Mesendoderm (in vitro differentiated cells): Measurements from ENCODE around the gene MFN1.

Source experiments
- DNase-seq: peaks from one replicate; pipeline ENCODE4 v3.0.0; 2013
- H2AK5ac ChIP-seq: 2 replicates; pipeline ENCODE4 v1.6.1; 2013; ENCODE audit warnings: low read length, inconsistent platforms
- H2BK120ac ChIP-seq: 2 replicates; pipeline ENCODE4 v1.6.1; 2013; ENCODE audit warnings: low read depth, mild to moderate bottlenecking, low read length, moderate library complexity, mixed read lengths
- H2BK15ac ChIP-seq: replicated peaks from 2 replicates; pipeline ENCODE4 v1.6.1; 2013; ENCODE audit warnings: low read depth, mild to moderate bottlenecking, moderate library complexity
- H2BK5ac ChIP-seq: 2 replicates; pipeline ENCODE4 v1.6.1; 2013; ENCODE audit warnings: low read length, inconsistent platforms
- H3K18ac ChIP-seq: 2 replicates; pipeline ENCODE4 v1.6.1; 2013; ENCODE audit warnings: mild to moderate bottlenecking, low read length, mixed read lengths
- H3K23ac ChIP-seq: one replicate; pipeline ENCODE4 v1.6.1; 2013; ENCODE audit warnings: low read length
- H3K27ac ChIP-seq: 2 replicates; pipeline ENCODE4 v1.5.1; 2013; ENCODE audit warnings: low read depth, mild to moderate bottlenecking, inconsistent platforms, low read length, moderate library complexity
- H3K27me3 ChIP-seq: 2 replicates; pipeline ENCODE4 v1.6.1; 2013; ENCODE audit warnings: low read length, control low read depth, mild to moderate bottlenecking, inconsistent platforms; ENCODE audit not compliant: insufficient read depth, poor library complexity
- H3K36me3 ChIP-seq: 2 replicates; pipeline ENCODE4 v1.6.1; 2013; ENCODE audit warnings: low read length, inconsistent platforms; ENCODE audit not compliant: control insufficient read depth, insufficient read depth
- H3K4ac ChIP-seq: one replicate; pipeline ENCODE4 v1.6.1; 2013; ENCODE audit warnings: low read depth, mild to moderate bottlenecking, low read length, moderate library complexity
- H3K4me1 ChIP-seq: 2 replicates; pipeline ENCODE4 v1.6.1; 2013; ENCODE audit warnings: low read depth, low read length, inconsistent platforms; ENCODE audit not compliant: control insufficient read depth
- H3K4me2 ChIP-seq: 2 replicates; pipeline ENCODE4 v1.6.1; 2013; ENCODE audit warnings: low read length
- H3K4me3 ChIP-seq: 2 replicates; pipeline ENCODE4 v1.5.1; 2013; ENCODE audit warnings: mild to moderate bottlenecking, low read length
- H3K56ac ChIP-seq: one replicate; pipeline ENCODE4 v1.6.1; 2013; ENCODE audit warnings: low read length
- H3K79me1 ChIP-seq: 2 replicates; pipeline ENCODE4 v1.6.1; 2013; ENCODE audit warnings: low read length, inconsistent platforms
- H3K79me2 ChIP-seq: 2 replicates; pipeline ENCODE4 v1.6.1; 2013; ENCODE audit warnings: mild to moderate bottlenecking, low read length; ENCODE audit not compliant: control insufficient read depth, insufficient read depth
- H3K9ac ChIP-seq: 2 replicates; pipeline ENCODE4 v1.6.1; 2013; ENCODE audit warnings: low read length, inconsistent platforms
- H4K5ac ChIP-seq: one replicate; pipeline ENCODE4 v1.6.1; 2013; ENCODE audit warnings: low read length
- H4K8ac ChIP-seq: one replicate; pipeline ENCODE4 v1.6.1; 2013; ENCODE audit warnings: low read depth, mild to moderate bottlenecking, control low read depth, low read length, moderate library complexity
- WGBS: extraction: QIAGEN DNeasy Blood & Tissue Kit; methylation state at CpG from one replicate; pipeline ENCODE4 v1.1.7; 2013; ENCODE audit warnings: low lambda C conversion rate, missing lambda C conversion rate; ENCODE audit not compliant: insufficient coverage; ENCODE audit errors: extremely low coverage; 5-methylcytosine and 5-hydroxymethylcytosine counted together

Gene MFN1

GRCh38 chr3:179398574-179399231 lies 51.2 kb downstream of the MFN1 start:
- no peak overlapping the region for H3K4ac ChIP-seq
- no peaks in the 10 kb centered on the region for H3K79me2 ChIP-seq
- no peaks in the 10 kb centered on the region for H3K4me1 ChIP-seq
- H3K79me1 ChIP-seq = no peaks in the 10 kb centered on the region
- no peaks in the 10 kb centered on the region for H3K36me3 ChIP-seq
- H3K18ac ChIP-seq = no peak overlapping the region
- H4K5ac ChIP-seq = no peak overlapping the region
- H3K4me2 ChIP-seq = no peak overlapping the region
- H3K27ac ChIP-seq = no peak overlapping the region
- no peak overlapping the region for H2BK120ac ChIP-seq
- no CpG with 5 or more reads among the region's 2 CpGs for WGBS
- H2BK5ac ChIP-seq = no peak overlapping the region
- H3K9ac ChIP-seq = no peak overlapping the region
- H3K23ac ChIP-seq = no peak overlapping the region
- H3K4me3 ChIP-seq = no peak overlapping the region
- no peak overlapping the region for H4K8ac ChIP-seq
- H3K27me3 ChIP-seq = no peaks in the 10 kb centered on the region
- no peak overlapping the region for H3K56ac ChIP-seq
- H2BK15ac ChIP-seq = no peak overlapping the region
- no peak overlapping the region for H2AK5ac ChIP-seq
- DNase-seq = no peak

GRCh38 chr3:179401561-179401960 lies 54.1 kb downstream of the MFN1 start:
- H3K27ac ChIP-seq = no peak overlapping the region
- no peak overlapping the region for H3K4me3 ChIP-seq
- H3K4ac ChIP-seq = no peak overlapping the region
- H3K56ac ChIP-seq = no peak overlapping the region
- no peak overlapping the region for H2BK15ac ChIP-seq
- no peaks in the 10 kb centered on the region for H3K79me1 ChIP-seq
- H3K27me3 ChIP-seq = no peaks in the 10 kb centered on the region
- no peak overlapping the region for H3K23ac ChIP-seq
- H3K18ac ChIP-seq = no peak overlapping the region
- no peak overlapping the region for H3K4me2 ChIP-seq
- no peak overlapping the region for H4K5ac ChIP-seq
- no peak overlapping the region for H2BK120ac ChIP-seq
- H3K36me3 ChIP-seq = peaks cover 2% of the 10 kb centered on the region
- no peak overlapping the region for H2BK5ac ChIP-seq
- H3K9ac ChIP-seq = no peak overlapping the region
- no CpG with 5 or more reads among the region's 3 CpGs for WGBS
- no peak overlapping the region for H4K8ac ChIP-seq
- H2AK5ac ChIP-seq = no peak overlapping the region
- no peak for DNase-seq
- no peaks in the 10 kb centered on the region for H3K4me1 ChIP-seq
- no peaks in the 10 kb centered on the region for H3K79me2 ChIP-seq

GRCh38 chr3:179402963-179403362 lies 55.5 kb downstream of the MFN1 start:
- no CpG with 5 or more reads among the region's 5 CpGs for WGBS
- H3K23ac ChIP-seq = no peak overlapping the region
- H3K27ac ChIP-seq = no peak overlapping the region
- H3K4me2 ChIP-seq = no peak overlapping the region
- H2BK15ac ChIP-seq = no peak overlapping the region
- H3K4me1 ChIP-seq = no peaks in the 10 kb centered on the region
- H3K9ac ChIP-seq = no peak overlapping the region
- peaks cover 2% of the 10 kb centered on the region for H3K36me3 ChIP-seq
- no peak overlapping the region for H3K4me3 ChIP-seq
- no peak overlapping the region for H3K56ac ChIP-seq
- no peak overlapping the region for H2BK5ac ChIP-seq
- no peak overlapping the region for H2AK5ac ChIP-seq
- H3K4ac ChIP-seq = no peak overlapping the region
- H3K79me2 ChIP-seq = no peaks in the 10 kb centered on the region
- no peak overlapping the region for H4K8ac ChIP-seq
- no peaks in the 10 kb centered on the region for H3K27me3 ChIP-seq
- no peak overlapping the region for H3K18ac ChIP-seq
- no peak overlapping the region for H4K5ac ChIP-seq
- no peaks in the 10 kb centered on the region for H3K79me1 ChIP-seq
- no peak for DNase-seq
- no peak overlapping the region for H2BK120ac ChIP-seq

GRCh38 chr3:179404307-179404706 lies 56.8 kb downstream of the MFN1 start:
- peaks cover 2% of the 10 kb centered on the region for H3K36me3 ChIP-seq
- no CpG with 5 or more reads among the region's 2 CpGs for WGBS
- peak; percentile 12 for DNase-seq

GRCh38 chr3:179410331-179410730 lies 62.8 kb downstream of the MFN1 start:
- Histone ChIP-seq H2BK120ac (no peak overlapping the region), H3K79me1 (no peaks in the 10 kb centered on the region), H3K27me3 (no peaks in the 10 kb centered on the region), H3K79me2 (no peaks in the 10 kb centered on the region), H2BK5ac (no peak overlapping the region), H3K4me1 (no peaks in the 10 kb centered on the region), H3K4me3 (no peak overlapping the region), H3K4me2 (no peak overlapping the region), H4K5ac (no peak overlapping the region), H3K9ac (no peak overlapping the region), H3K56ac (no peak overlapping the region), H2AK5ac (no peak overlapping the region), H2BK15ac (no peak overlapping the region), H3K36me3 (no peaks in the 10 kb centered on the region), H3K23ac (no peak overlapping the region), H3K27ac (no peak overlapping the region), H3K18ac (no peak overlapping the region), H4K8ac (no peak overlapping the region), H3K4ac (no peak overlapping the region)
- DNase-seq = peak; percentile 69
- no CpG with 5 or more reads among the region's 2 CpGs for WGBS

More at GRCh38 chr3:179404307-179404706, 56.8 kb downstream of the MFN1 start:
- no peak overlapping the region for H2BK120ac ChIP-seq
- no peaks in the 10 kb centered on the region for H3K79me2 ChIP-seq
- no peak overlapping the region for H2BK15ac ChIP-seq
- H3K27ac ChIP-seq = no peak overlapping the region
- no peak overlapping the region for H4K5ac ChIP-seq
- no peak overlapping the region for H4K8ac ChIP-seq
- H3K56ac ChIP-seq = no peak overlapping the region
- no peaks in the 10 kb centered on the region for H3K4me1 ChIP-seq
- no peak overlapping the region for H3K23ac ChIP-seq
- no peaks in the 10 kb centered on the region for H3K27me3 ChIP-seq
- no peak overlapping the region for H2BK5ac ChIP-seq
- H2AK5ac ChIP-seq = no peak overlapping the region
- H3K4ac ChIP-seq = no peak overlapping the region
- no peak overlapping the region for H3K9ac ChIP-seq
- no peak overlapping the region for H3K4me2 ChIP-seq
- H3K18ac ChIP-seq = no peak overlapping the region
- H3K79me1 ChIP-seq = no peaks in the 10 kb centered on the region
- H3K4me3 ChIP-seq = no peak overlapping the region

- Histone ChIP-seq H3K4me3 (no peak overlapping the region), H3K36me3 (no peaks in the 10 kb centered on the region), H3K27ac (no peak overlapping the region), H3K56ac (no peak overlapping the region), H3K4me2 (no peak overlapping the region), H2BK15ac (no peak overlapping the region), H3K79me2 (no peaks in the 10 kb centered on the region), H3K9ac (no peak overlapping the region), H4K5ac (no peak overlapping the region), H2BK5ac (no peak overlapping the region), H3K4ac (no peak overlapping the region), H4K8ac (no peak overlapping the region), H3K79me1 (no peaks in the 10 kb centered on the region), H3K23ac (no peak overlapping the region), H3K27me3 (no peaks in the 10 kb centered on the region), H2AK5ac (no peak overlapping the region), H3K18ac (no peak overlapping the region), H3K4me1 (no peaks in the 10 kb centered on the region), H2BK120ac (no peak overlapping the region)
- DNase-seq = no peak
These were observed 63.5 kb downstream of the MFN1 start for GRCh38 chr3:179410999-179411398.
